ENCODE data around the gene GPR180. TPM values are rescaled to one million over a fixed set of nuclear protein-coding genes. Genes with fewer than 3 reads are reported as not detected.
A peak's percentile ranks its signal among the peaks of the same experiment; 100 is the strongest.

GPR180 gene
- total and polyA plus RNA-seq, 10 of the 15 experiments (the other 5 are each of a cell fraction or from before 2014, with no cell fraction given): 1.6 to 7.2 (median 5.3) TPM

DNA sequence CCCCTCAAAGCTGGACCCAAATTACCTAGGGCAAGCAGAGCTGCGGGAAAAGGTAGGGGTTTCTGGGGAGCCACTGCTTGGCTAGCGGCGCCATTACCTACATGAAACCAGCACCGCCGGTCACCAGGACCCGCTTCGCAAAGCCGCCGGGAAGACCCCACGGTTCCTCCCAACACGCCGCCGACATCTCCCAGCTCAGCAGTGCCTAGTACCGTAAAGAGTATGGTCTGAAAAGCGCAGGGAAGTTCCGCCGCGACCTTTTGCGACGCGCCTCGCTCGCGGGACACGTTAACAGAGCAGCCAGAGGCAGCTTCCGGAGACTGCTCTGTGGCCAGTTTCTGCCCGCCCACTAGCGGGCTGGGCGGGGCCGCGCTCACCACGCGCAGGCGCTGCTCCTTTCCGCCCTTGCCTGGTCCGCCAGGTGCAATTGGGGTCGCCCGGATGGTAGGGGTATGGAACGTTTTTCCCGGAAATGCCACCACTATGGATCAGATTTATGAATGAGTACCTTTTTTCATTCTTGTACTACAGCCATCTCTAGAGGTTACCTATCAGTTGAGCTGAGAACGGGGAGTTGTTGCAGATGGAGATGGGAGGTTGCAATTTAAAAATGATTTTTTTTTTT, 5.6 kb upstream of the GPR180 start, which contains the start of gene TGDS (continued):
- TF ChIP-seq ZBTB4 (CRISPR knock-in tag; IDR thresholded peaks at IDR 0.05) (no peak), TCF12 (IDR thresholded peaks at IDR 0.05; ENCODE audit: low read depth, low read length) (peak; percentile 61)

DNA sequence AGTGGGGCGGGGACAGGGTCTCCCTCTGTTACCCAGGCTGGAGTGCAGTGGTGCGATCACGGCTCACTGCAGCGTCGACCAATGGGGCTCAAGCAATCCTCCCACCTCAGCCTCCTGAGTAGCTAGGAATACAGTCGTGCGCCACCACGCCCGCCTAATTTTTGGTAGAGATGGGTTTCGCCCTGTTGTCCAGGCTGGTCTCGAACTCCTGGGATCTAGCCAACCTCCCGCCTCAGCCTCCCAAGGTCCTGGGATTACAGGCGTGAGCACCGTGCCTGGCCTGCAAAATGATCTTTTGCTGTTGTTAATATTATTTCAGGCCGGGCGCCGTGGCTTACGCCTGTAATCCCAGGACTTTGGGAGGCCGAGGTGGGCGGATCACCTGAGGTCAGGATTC, 5.1 kb upstream of the GPR180 start:
- Histone ChIP-seq H3K9ac (ENCODE audit: control insufficient read depth, insufficient read depth, low read length) (no peak overlapping the region; the same call in 1 of the 2 replicates), H2AFZ (ENCODE audit: control insufficient read depth, low read depth, low read length) (peak overlapping the region; percentile 70), H3K79me2 (ENCODE audit: control insufficient read depth, insufficient read depth, low read length) (peaks cover 34% of the 10 kb centered on the region), H3K27me3 (replicated peaks in 1 of 2; ENCODE audit: control insufficient read depth in 2 of 2, insufficient read depth in 2 of 2, low read length in 1 of 2) (no peaks in the 10 kb centered on the region), H4K20me1 (ENCODE audit: control insufficient read depth, insufficient read depth) (no peaks in the 10 kb centered on the region), H3K36me3 (ENCODE audit: control insufficient read depth in 2 of 2, insufficient read depth in 2 of 2, low read length in 1 of 2) (0 out of 4 replicates have a peak, but pooled peaks cover 0 to 2% of the 10 kb centered on the region in 2 experiments), H3K4me1 (ENCODE audit: control insufficient read depth, insufficient read depth, low read length) (peaks cover 6% of the 10 kb centered on the region; the same call in 1 of the 2 replicates), H3K9me3 (replicated peaks; ENCODE audit: control insufficient read depth, insufficient read depth, low read length) (peaks cover 2% of the 10 kb centered on the region; the same call in 1 of the 3 replicates), H3K4me2 (ENCODE audit: control insufficient read depth, insufficient read depth) (peak overlapping the region; percentile 17), H3K4me3 (peak overlapping the region; percentile 74), H3K27ac (ENCODE audit: control insufficient read depth, insufficient read depth) (peak overlapping the region; percentile 9; the same call in 1 of the 2 replicates)
- ChIA-PET POLR2A (interaction anchor here (0.6 to 2.3 kb wide), 7 partner anchors 8 to 875 kb away, joined by 3 to 22 read pairs (median 6); no protein-coding TSS in a partner anchor), CTCF (interaction anchor here (1.1 to 2.5 kb wide), 3 partner anchors 22 to 161 kb away, joined by 5 to 16 read pairs (median 8); no protein-coding TSS in a partner anchor), SMC1A (ENCODE audit: uncharacterized antibody, unreplicated experiment) (interaction anchor here (0.9 to 2.0 kb wide), 7 partner anchors 10 to 161 kb away, joined by 3 to 11 read pairs (median 3); no protein-coding TSS in a partner anchor), RAD21 (ENCODE audit: unreplicated experiment) (interaction anchor here (1.3 to 2.4 kb wide), 2 partner anchors 20 to 46 kb away, joined by 10 read pairs; no protein-coding TSS in a partner anchor)
- 65% methylated on average over 20 of the region's 20 CpGs for WGBS (ENCODE audit: insufficient coverage, insufficient replicate concordance, low lambda C conversion rate, missing lambda C conversion rate)
- in situ Hi-C loops (cut with MboI): no loop called here
- BruUV-seq (replicated peaks): no TSS peak
- ATAC-seq: no peak
- no peak for FAIRE-seq
- no peak for DNase-seq (ENCODE audit: low read depth, low spot score)
- TF ChIP-seq MLLT1 (IDR thresholded peaks at IDR 0.05) (peak; percentile 86), ZBTB4 (CRISPR knock-in tag; IDR thresholded peaks at IDR 0.05) (no peak)
- intact Hi-C loops (cut with micrococcal nuclease; ENCODE audit: unreplicated experiment): no loop called here
